ENCODE data around the gene GRIP2.

- TF ChIP-seq MAX (IDR thresholded peaks at IDR 0.05; ENCODE audit: insufficient read depth, insufficient read length) (no peak), CTCF (IDR thresholded peaks at IDR 0.05; ENCODE audit: extremely low read depth in 1 of 2, insufficient read depth in 1 of 2, low read depth in 1 of 2, low read length in 2 of 2) (no peak), JUN (IDR thresholded peaks at IDR 0.05; ENCODE audit: borderline replicate concordance, insufficient read depth, insufficient read length, low read depth) (no peak), POLR2AphosphoS5 (IDR thresholded peaks at IDR 0.05; ENCODE audit: insufficient read depth, low read depth, low read length) (no peak), MYC (IDR thresholded peaks at IDR 0.05; ENCODE audit: low read depth, low read length) (no peak), POLR2A (IDR thresholded peaks at IDR 0.05; ENCODE audit: low read depth, low read length) (no peak), EZH2 (IDR thresholded peaks at IDR 0.05; ENCODE audit: borderline replicate concordance, low read depth, low read length, severe bottlenecking) (no peak)
Observed at GRCh38 chr3:14440531-14441239, 99.5 kb downstream of the GRIP2 start.

All from endothelial cell of umbilical vein (primary cell).